GM12872 (cell line): ENCODE data around the gene SNX17.

Experiments
- TF ChIP-seq, protein P1 (sequence below): IDR thresholded peaks from 3 replicates; pipeline ENCODE4 v1.5.1; 2011; ENCODE audit warnings: low read depth, mild to moderate bottlenecking, low read length, moderate library complexity; ENCODE audit not compliant: insufficient read depth

The SNX17 gene

DNA sequence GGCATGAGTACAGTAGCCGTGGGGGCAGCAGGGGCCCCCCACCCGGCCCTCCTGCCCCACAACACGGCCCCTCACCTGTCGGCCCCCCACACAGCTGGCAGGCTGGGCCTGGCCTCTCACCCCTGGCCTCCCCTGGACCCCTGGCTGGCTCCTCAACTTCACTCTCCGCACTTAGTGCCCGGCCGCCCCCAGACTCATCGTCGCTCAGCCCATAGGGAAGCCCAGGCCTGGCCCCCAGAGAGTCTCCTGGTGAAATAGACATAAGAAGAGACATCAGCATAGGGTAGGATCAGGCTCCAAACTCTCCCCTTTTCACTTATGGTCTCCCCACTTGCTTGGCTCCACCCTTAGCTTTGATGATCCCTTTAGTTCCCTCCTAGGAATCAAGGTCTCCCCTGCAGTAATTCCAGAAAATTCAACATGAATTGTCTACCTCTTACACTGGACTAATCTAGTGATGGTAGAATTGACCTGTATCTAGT lies 8.4 kb downstream of the SNX17 start:
- TF ChIP-seq, protein P1, sequence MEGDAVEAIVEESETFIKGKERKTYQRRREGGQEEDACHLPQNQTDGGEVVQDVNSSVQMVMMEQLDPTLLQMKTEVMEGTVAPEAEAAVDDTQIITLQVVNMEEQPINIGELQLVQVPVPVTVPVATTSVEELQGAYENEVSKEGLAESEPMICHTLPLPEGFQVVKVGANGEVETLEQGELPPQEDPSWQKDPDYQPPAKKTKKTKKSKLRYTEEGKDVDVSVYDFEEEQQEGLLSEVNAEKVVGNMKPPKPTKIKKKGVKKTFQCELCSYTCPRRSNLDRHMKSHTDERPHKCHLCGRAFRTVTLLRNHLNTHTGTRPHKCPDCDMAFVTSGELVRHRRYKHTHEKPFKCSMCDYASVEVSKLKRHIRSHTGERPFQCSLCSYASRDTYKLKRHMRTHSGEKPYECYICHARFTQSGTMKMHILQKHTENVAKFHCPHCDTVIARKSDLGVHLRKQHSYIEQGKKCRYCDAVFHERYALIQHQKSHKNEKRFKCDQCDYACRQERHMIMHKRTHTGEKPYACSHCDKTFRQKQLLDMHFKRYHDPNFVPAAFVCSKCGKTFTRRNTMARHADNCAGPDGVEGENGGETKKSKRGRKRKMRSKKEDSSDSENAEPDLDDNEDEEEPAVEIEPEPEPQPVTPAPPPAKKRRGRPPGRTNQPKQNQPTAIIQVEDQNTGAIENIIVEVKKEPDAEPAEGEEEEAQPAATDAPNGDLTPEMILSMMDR: no peak

DNA sequence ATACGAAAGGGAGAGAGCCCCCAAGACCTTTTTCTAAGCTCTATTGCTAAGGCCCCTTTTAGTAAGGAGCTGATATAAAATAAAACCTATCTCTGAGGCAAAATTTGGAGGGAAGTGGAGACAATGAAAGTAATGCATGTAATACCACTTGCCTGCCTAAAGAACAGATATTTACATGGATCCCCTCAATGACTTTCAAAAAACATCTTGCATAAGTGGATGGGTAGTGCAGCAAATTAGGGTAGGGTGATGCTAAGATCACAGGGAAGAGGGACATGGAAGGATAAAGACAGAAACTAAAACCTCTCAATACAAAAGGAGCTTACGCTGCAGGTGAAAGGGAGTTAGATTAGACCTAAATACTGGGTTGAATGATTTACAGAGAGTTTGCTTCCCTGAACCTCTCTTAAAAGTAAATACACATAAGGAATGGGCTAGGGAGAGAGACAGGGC lies 9.0 kb downstream of the SNX17 start:
- TF ChIP-seq, protein P1: no peak

DNA sequence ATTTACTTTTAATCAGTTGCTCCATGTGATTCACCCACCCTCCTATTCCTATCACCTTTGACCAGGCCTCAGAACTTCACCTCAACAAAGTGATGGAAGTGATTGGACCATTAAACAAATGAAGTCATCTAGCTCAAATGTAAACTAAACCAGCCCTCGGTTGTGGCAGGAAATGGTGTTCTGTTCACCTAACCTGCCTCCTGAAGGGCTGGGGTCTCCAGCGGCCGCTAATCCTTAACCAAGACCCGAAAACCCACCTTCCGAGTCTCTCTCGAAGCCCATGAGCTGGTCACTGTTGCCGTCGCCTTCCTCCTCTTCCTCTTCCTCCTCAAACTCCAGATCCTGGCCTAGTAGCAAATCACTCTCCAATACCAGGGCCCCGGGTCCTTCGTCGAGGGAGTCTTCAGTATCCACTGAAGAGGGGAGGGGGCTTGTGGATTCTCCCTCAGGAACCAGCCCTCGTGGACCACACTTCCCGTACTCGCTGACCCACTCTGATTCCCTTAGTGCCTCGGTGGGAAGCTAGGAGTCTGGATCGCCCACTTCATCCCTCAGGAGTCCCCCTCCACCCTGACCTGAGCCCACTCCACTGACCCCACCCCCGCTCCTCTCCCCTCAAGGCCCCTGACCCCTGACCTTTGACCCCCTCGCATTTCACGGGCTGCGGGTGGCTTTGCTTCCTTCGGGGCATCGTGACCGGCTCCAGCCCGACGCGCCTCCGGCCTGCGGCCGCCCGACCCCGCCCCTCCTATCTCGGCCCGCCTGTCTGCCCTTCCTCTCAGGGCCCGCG lies 9.6 kb downstream of the SNX17 start:
- TF ChIP-seq, protein P1: no peak

DNA sequence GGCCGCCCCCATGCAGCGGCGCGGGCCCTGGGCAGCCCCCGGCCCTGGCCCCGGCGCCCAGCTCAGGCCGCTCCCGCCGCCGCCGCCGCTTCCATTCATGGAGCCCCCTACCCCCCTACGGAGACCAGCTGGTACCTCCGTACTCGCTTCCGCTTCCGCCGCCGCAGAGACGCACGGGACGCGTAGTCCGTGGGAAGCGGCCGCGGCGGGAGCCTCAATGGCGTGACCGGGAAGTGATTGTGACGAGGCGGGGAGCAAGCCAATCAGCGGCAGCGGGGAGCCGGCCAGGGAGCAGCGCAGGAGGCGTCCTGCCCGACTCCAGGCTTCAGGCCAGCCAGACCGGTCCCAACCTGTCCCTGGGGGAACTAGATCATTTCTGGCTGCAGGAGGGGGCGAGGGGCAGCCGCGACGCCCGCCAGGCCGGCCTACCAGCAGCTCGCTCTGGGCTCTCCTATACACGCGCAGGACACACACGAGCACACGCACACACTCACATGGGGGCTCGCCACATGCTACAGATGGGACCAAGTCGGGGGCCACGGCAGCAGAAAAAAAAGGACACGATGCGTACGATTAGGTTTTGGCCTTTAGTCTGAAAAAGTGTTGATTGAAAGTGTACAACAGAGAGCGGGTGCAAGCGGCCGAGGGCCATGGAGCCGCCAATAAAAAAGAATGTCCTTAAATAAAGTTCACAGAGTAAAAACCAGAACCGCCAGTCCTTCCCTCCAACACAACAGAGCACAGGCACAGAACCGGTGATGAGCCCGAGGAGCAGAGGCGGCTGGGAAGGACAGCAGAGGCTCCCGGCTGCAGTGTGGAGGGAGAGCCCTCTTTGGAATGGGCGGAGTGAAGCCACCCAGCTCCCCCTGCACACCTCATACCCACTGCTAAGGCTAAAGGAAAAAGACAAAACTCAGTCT lies 10.5 kb downstream of the SNX17 start, which contains the start of gene ZNF513:
ZNF513 (minus strand) TSS at position 109 of the 920 bp plus-strand sequence. CDS start 208 bp downstream, outside the sequence.
- TF ChIP-seq, protein P1: no peak

DNA sequence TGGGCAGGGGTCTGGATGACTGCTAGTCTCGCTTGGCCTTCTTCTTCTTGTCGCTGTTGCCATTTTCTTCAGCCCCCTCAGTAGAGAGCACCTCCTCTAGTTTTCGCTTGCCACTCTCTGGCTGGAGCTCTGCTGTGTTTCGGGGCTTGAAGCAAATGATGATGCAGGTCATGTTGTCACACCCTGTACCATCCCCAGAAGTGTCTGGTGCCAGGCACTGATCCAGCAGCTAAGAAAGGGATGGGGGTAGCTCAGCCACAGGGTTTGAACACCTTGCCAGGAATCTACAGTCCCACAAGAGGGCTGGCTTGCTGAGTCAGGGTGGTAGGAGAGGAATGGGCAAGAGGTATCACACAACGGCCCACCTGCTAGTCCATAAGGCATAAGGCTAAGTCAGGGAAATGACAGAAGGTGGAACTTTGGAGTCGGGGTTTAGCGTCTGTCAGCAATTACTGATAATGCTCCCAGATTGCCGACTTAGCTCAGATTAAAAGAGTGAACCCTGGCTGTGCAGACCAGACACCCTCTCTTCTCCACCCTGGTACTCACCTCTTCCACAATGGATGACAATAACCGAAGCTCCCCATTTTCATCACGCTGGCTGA lies 11.3 kb downstream of the SNX17 start:
- TF ChIP-seq, protein P1: no peak

DNA sequence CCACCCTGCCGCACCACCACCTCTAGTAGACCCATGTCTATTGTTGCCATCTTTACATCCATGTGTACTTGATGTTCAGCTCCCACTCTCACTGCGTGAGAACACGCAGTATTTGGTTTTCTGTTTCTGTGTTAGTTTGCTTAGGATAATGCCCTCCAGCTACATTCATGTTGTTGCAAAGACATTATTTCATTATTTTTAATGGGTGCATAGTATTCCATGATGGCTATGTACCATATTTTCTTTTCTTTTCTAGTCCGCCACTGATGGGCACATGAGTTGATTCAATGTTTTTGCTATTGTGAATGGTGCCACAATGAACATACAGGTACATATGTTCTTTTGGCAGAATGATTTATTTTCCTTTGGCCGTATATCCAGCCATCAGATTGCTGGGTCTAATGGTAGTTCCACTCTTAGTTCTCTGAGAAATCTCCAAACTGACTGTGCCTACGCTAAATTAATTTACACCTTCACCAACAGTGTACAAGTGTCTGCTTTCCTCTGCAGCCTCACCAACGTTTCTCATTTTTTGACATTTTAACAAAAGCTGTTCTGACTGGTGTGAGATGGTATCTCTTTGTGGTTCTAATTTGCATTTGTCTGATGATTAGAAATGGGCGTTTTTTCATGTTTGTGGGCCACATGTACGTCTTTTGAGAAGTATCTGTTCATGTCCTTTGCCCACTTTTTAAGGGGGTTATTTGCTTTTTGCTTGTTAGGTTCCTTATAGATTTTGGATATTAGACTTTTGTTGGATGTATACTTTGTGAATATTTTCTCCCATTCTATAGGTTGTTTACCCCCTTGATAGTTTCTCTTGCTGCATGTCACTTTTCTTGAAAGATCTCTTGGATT lies 20.6 kb downstream of the SNX17 start:
- TF ChIP-seq, protein P1: no peak
